Smooth muscle cell (in vitro differentiated cells): ENCODE data around the gene NEB. TPM values are rescaled to one million over a fixed set of nuclear protein-coding genes. Genes with fewer than 3 reads are reported as not detected.
"Not testable (repeated sequence)": the region's sequence is repeated elsewhere in the genome, so short reads cannot be mapped to it uniquely, and the experiment has no call there.

Experiments
- DNase-seq: peaks from one replicate; lab custom pipeline; 2025; ENCODE audit not compliant: unreplicated experiment; lab: John Stamatoyannopoulos, UW
- H2AFZ ChIP-seq: fragments of 200-600 bp; sonication (generic); 2 replicates; pipeline ENCODE4 v1.6.0; 2016; ENCODE audit warnings: antibody characterized with exemption, low read depth, mild to moderate bottlenecking
- H3F3A ChIP-seq: fragments of 200-600 bp; sonication (generic); 2 replicates; pipeline ENCODE4 v1.6.0; 2017; ENCODE audit warnings: antibody characterized with exemption, low read depth
- H3K27ac ChIP-seq: fragments of 200-600 bp; sonication (generic); 2 replicates; pipeline ENCODE4 v1.5.1; 2016; ENCODE audit warnings: low read depth, mild to moderate bottlenecking
- H3K27me3 ChIP-seq: fragments of 200-600 bp; sonication (generic); 2 replicates; pipeline ENCODE4 v1.6.1; 2016; ENCODE audit warnings: low read depth, mild to moderate bottlenecking
- H3K36me3 ChIP-seq: fragments of 200-600 bp; sonication (generic); 2 replicates; pipeline ENCODE4 v1.5.1; 2016; ENCODE audit warnings: low read depth
- H3K4me1 ChIP-seq: fragments of 200-600 bp; sonication (generic); 2 replicates; pipeline ENCODE4 v1.5.1; 2016; ENCODE audit warnings: low read depth
- H3K4me2 ChIP-seq: fragments of 200-600 bp; sonication (generic); 2 replicates; pipeline ENCODE4 v1.6.0; 2016; ENCODE audit warnings: mild to moderate bottlenecking
- H3K4me3 ChIP-seq: fragments of 200-600 bp; sonication (generic); 2 replicates; pipeline ENCODE4 v1.5.1; 2016; ENCODE audit warnings: mild to moderate bottlenecking
- H3K79me2 ChIP-seq: fragments of 200-600 bp; sonication (generic); 2 replicates; pipeline ENCODE4 v1.6.0; 2016; ENCODE audit warnings: low read depth, mild to moderate bottlenecking
- H3K9ac ChIP-seq: fragments of 200-600 bp; sonication (generic); 2 replicates; pipeline ENCODE4 v1.6.0; 2016; ENCODE audit warnings: low read depth
- H3K9me3 ChIP-seq: fragments of 200-600 bp; sonication (generic); replicated peaks from 2 replicates; pipeline ENCODE4 v1.5.1; 2016; ENCODE audit warnings: low read depth
- H4K20me1 ChIP-seq: fragments of 200-600 bp; sonication (generic); 2 replicates; pipeline ENCODE4 v1.6.0; 2016; ENCODE audit warnings: low read depth
- WGBS: methylation state at CpG from one replicate; pipeline ENCODE4 v1.1.7; 2016; ENCODE audit warnings: low lambda C conversion rate; 5-methylcytosine and 5-hydroxymethylcytosine counted together
- polyA plus RNA-seq: library from polyadenylated mRNA; unstranded; fragments of >200 nt; fragmentation: Nextera tagmentation; extraction: Ambion mirVana; gene quantifications from 2 replicates; pipeline ENCODE4 v1.2.1, GENCODE V29; 2016
- total RNA-seq: library from RNA; depleted of rRNA; stranded (reverse); fragments of >200 nt; gene quantifications from 2 replicates; pipeline ENCODE4 v1.2.3, GENCODE V29; 2014
- TF ChIP-seq, protein P1 (sequence below): fragments of 200-600 bp; sonication (generic); IDR thresholded peaks from 2 replicates; pipeline ENCODE4 v1.5.1; 2017; ENCODE audit warnings: borderline replicate concordance, mild to moderate bottlenecking, antibody characterized with exemption; ENCODE audit not compliant: insufficient read depth, poor library complexity, severe bottlenecking

Gene NEB
- total and polyA plus RNA-seq, 2 experiments from 2014 or later: 0.18 to 1.3 TPM

DNA sequence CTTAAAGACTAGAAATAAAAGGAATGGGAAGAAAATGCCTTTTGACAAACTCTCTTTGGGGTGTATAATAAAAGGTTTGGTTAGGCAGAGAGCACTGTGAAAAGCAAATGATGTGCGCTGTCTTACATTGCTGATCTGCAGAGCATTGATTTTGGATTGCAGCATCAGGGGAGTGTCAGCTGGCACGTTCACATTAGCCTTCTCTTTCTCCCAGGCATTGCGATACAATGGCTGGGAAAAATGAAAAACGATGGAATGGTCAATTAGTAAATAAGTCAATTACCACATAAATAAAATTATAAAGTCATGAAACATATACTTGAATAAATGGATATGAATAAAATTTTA lies 142.4 kb downstream of the NEB start:
- not testable (repeated sequence) for H4K20me1 ChIP-seq, H3K4me1 ChIP-seq, H2AFZ ChIP-seq, H3F3A ChIP-seq, H3K9me3 ChIP-seq, H3K4me2 ChIP-seq, H3K9ac ChIP-seq, H3K79me2 ChIP-seq, H3K27ac ChIP-seq, H3K27me3 ChIP-seq, DNase-seq, H3K4me3 ChIP-seq, H3K36me3 ChIP-seq
- 84% methylated on average over 4 of the region's 4 CpGs for WGBS

DNA sequence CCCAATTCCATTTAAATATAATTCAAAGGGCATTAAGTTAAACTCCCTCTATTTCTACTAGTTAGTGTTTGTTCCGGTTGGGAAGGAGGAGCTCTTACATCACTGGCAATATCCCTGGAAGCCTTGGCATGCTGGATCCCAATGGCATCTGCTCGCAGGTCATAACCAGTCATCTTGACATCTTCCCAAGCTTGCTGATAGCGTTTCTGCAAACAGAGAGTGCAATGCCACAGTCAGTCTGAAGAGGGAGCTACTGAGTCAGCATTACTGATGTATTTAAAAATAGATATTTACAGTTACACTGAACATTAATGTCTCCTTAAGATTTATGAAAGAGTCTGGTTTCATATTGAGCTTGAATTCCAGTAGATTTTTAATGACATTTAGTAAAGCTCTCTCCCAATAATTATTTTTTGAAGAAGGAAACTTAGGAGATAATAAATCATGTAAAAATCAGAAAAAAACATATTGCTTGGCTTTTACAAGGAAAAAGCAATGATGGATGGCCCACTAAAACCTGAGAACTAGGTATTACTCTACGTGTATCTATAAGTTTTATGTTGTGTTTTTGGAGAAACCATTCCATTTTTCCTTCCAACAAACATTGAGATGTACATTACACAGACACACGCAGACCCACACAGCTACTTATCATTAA lies 142.9 kb downstream of the NEB start:
- WGBS: 25% methylated on average over 5 of the region's 5 CpGs
- not testable (repeated sequence) for H3K27ac ChIP-seq, H4K20me1 ChIP-seq, H3K79me2 ChIP-seq, H3K36me3 ChIP-seq, H2AFZ ChIP-seq, DNase-seq, H3K4me2 ChIP-seq, H3K27me3 ChIP-seq, H3F3A ChIP-seq, H3K4me3 ChIP-seq, H3K4me1 ChIP-seq, H3K9me3 ChIP-seq, H3K9ac ChIP-seq
- TF ChIP-seq, protein P1, sequence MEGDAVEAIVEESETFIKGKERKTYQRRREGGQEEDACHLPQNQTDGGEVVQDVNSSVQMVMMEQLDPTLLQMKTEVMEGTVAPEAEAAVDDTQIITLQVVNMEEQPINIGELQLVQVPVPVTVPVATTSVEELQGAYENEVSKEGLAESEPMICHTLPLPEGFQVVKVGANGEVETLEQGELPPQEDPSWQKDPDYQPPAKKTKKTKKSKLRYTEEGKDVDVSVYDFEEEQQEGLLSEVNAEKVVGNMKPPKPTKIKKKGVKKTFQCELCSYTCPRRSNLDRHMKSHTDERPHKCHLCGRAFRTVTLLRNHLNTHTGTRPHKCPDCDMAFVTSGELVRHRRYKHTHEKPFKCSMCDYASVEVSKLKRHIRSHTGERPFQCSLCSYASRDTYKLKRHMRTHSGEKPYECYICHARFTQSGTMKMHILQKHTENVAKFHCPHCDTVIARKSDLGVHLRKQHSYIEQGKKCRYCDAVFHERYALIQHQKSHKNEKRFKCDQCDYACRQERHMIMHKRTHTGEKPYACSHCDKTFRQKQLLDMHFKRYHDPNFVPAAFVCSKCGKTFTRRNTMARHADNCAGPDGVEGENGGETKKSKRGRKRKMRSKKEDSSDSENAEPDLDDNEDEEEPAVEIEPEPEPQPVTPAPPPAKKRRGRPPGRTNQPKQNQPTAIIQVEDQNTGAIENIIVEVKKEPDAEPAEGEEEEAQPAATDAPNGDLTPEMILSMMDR: peak; percentile 15

DNA sequence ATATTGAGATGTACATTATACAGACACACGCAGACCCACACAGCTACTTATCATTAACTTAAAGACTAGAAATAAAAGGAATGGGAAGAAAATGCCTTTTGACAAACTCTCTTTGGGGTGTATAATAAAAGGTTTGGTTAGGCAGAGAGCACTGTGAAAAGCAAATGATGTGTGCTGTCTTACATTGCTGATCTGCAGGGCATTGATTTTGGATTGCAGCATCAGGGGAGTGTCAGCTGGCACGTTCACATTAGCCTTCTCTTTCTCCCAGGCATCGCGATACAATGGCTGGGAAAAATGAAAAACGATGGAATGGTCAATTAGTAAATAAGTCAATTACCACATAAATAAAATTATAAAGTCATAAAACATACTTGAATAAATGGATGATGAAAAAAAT lies 153.0 kb downstream of the NEB start:
- not testable (repeated sequence) for H3K4me2 ChIP-seq, H3K27ac ChIP-seq, H3K9me3 ChIP-seq, H3K36me3 ChIP-seq, H3K4me3 ChIP-seq, H3K27me3 ChIP-seq, DNase-seq, H2AFZ ChIP-seq, H4K20me1 ChIP-seq, H3K9ac ChIP-seq, H3K4me1 ChIP-seq, H3K79me2 ChIP-seq, H3F3A ChIP-seq
- 82% methylated on average over 4 of the region's 5 CpGs for WGBS

DNA sequence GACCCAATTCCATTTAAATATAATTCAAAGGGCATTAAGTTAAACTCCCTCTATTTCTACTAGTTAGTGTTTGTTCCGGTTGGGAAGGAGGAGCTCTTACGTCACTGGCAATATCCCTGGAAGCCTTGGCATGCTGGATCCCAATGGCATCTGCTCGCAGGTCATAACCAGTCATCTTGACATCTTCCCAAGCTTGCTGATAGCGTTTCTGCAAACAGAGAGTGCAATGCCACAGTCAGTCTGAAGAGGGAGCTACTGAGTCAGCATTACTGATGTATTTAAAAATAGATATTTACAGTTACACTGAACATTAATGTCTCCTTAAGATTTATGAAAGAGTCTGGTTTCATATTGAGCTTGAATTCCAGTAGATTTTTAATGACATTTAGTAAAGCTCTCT lies 153.6 kb downstream of the NEB start:
- not testable (repeated sequence) for H3K79me2 ChIP-seq, H3K9me3 ChIP-seq, H4K20me1 ChIP-seq, H2AFZ ChIP-seq, H3K4me1 ChIP-seq, H3K27ac ChIP-seq, H3K27me3 ChIP-seq, DNase-seq, H3K9ac ChIP-seq, H3F3A ChIP-seq, H3K36me3 ChIP-seq, H3K4me3 ChIP-seq, H3K4me2 ChIP-seq
- WGBS: no CpG with 5 or more reads among the region's 4 CpGs

DNA sequence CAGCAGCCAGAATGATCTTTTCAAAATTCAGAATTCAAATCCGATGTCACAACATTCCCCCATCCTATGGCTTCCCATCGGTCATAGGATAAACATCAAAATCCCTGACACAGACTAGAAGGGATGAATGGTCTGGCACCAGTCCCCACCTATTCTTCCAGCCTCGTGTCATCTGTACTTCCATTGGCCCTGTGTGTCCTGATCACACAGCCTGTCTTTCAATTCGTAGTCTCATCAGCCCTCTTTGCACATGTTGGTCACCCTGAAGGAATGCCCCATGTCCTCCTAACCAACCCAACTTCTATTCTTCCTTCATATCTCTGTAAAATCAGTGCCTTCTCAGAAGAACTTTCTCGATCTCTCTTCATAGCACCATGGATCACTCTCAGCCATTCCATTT lies 157.2 kb downstream of the NEB start:
- Histone ChIP-seq H3K9ac (no peak overlapping the region), H3K9me3 (no peaks in the 10 kb centered on the region), H3K79me2 (no peaks in the 10 kb centered on the region), H3F3A (no peaks in the 10 kb centered on the region), H3K4me2 (no peak overlapping the region), H3K36me3 (no peaks in the 10 kb centered on the region), H3K27ac (no peak overlapping the region), H3K4me3 (no peak overlapping the region), H2AFZ (no peak overlapping the region), H3K4me1 (no peaks in the 10 kb centered on the region), H4K20me1 (no peaks in the 10 kb centered on the region), H3K27me3 (no peaks in the 10 kb centered on the region)
- TF ChIP-seq, protein P1: no peak
- WGBS: 92% methylated on average over 5 of the region's 5 CpGs
- DNase-seq: no peak
